Activated CD8-positive, alpha-beta T cell treated with anti-CD3 and anti-CD28 coated beads for 36 hours (primary cell): ENCODE results near the gene CCDC183. TPM values are rescaled to one million over a fixed set of nuclear protein-coding genes. Genes with fewer than 3 reads are reported as not detected.
A peak's percentile ranks its signal among the peaks of the same experiment; 100 is the strongest.
"Not testable (repeated sequence)": the region's sequence is repeated elsewhere in the genome, so short reads cannot be mapped to it uniquely, and the experiment has no call there.

Source experiments
- ATAC-seq: fragments of 200-7000 bp; cut with Tn5 transposase; one replicate; pipeline ENCODE4 v1.10.0; 2021; ENCODE audit warnings: mild to moderate bottlenecking, moderate library complexity
- CTCF ChIA-PET: fragments of 350-600 bp; sonication (Branson Sonifier 250); formaldehyde crosslinking; loops from one replicate; lab custom pipeline; 2021; ENCODE audit warnings: antibody characterized with exemption; lab: Charles Lee
- POLR2A ChIA-PET: fragments of 350-600 bp; sonication (Branson Sonifier 250); formaldehyde crosslinking; loops from one replicate; lab custom pipeline; 2021; ENCODE audit warnings: antibody characterized with exemption; lab: Charles Lee
- DNase-seq: peaks from one replicate; pipeline ENCODE4 v3.0.0-alpha.2; 2020
- H3K27ac Mint-ChIP-seq: one replicate; pipeline ENCODE4 v1.8.0; 2021; ENCODE audit warnings: mild to moderate bottlenecking, mixed read lengths
- H3K27me3 Mint-ChIP-seq: one replicate; pipeline ENCODE4 v1.8.0; 2021; ENCODE audit warnings: mixed read lengths
- H3K36me3 Mint-ChIP-seq: one replicate; pipeline ENCODE4 v1.8.0; 2021; ENCODE audit warnings: low read depth, mixed read lengths
- H3K4me1 Mint-ChIP-seq: one replicate; pipeline ENCODE4 v1.8.0; 2021; ENCODE audit warnings: low read depth, mixed read lengths
- H3K4me3 Mint-ChIP-seq: one replicate; pipeline ENCODE4 v1.8.0; 2021; ENCODE audit warnings: mild to moderate bottlenecking, moderate library complexity, mixed read lengths
- H3K9me3 Mint-ChIP-seq: one replicate; pipeline ENCODE4 v1.8.0; 2021; ENCODE audit warnings: mixed read lengths
- intact Hi-C: fragments of 100-400 bp; cut with micrococcal nuclease; formaldehyde crosslinking; loops from one replicate; pipeline ENCODE4 v1.10.0; 2022
- total RNA-seq, 2 experiments: library from RNA; stranded (reverse); gene quantifications; one replicate each; pipeline ENCODE4 v1.2.3, GENCODE V29; 2021
- TF ChIP-seq, protein P1 (sequence below): fragments of 200-600 bp; IDR thresholded peaks from one replicate; pipeline ENCODE4 v1.8.0; 2022; ENCODE audit warnings: antibody characterized with exemption, mild to moderate bottlenecking

Gene CCDC183
- total RNA-seq, 2 experiments from 2014 or later, result 0.20 to 0.34 TPM

DNA sequence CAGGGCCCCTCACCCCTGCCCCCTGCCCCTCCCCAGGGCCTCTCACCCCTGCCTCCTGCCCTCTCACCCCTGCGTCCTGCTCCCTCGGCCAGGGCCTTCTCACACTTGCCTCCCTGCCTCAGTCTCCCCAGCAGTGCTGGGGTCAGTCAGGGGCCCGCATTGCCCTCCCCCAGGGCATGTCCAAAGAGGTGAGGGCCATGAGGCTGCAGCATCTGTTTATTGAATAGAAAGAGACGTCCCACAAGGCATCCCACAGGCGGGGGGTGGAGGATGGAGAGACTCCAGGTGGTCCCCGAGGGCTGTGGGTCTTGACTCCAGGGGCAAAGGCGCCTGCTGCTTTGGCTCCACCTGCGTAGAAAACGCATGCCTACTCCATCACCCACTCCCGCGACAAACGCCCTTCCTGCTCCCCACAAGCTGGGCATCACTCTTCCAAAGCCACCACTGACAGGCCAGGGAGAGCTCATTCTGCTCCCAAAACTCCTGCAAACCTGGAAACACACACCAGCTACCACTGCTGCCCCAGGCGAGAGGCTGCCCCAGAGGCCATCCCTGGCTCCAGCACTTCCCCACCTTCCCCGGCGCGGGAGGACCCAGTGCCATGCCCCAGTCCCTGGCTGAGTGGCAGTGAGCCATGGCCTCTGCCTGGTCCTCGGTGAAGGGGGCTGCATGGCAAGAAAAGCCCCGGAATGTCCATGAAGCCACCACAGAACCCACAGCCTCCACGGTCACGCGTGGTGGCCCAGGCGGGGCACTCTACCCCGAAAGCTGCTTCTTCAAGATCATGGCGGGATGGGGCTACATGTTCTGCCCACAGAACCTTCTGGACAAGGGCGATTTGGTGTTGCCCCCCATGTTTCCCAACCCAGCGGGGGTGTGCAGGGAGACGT is 36.5 kb upstream of the CCDC183 start:
- CTCF ChIA-PET, result interaction anchor here (1.2 to 2.5 kb wide), 4 partner anchors 8 to 309 kb away, joined by 3 to 8 read pairs (median 5); no protein-coding TSS in a partner anchor
- H3K9me3 Mint-ChIP-seq, result peaks cover 9% of the 10 kb centered on the region
- TF ChIP-seq, protein P1, sequence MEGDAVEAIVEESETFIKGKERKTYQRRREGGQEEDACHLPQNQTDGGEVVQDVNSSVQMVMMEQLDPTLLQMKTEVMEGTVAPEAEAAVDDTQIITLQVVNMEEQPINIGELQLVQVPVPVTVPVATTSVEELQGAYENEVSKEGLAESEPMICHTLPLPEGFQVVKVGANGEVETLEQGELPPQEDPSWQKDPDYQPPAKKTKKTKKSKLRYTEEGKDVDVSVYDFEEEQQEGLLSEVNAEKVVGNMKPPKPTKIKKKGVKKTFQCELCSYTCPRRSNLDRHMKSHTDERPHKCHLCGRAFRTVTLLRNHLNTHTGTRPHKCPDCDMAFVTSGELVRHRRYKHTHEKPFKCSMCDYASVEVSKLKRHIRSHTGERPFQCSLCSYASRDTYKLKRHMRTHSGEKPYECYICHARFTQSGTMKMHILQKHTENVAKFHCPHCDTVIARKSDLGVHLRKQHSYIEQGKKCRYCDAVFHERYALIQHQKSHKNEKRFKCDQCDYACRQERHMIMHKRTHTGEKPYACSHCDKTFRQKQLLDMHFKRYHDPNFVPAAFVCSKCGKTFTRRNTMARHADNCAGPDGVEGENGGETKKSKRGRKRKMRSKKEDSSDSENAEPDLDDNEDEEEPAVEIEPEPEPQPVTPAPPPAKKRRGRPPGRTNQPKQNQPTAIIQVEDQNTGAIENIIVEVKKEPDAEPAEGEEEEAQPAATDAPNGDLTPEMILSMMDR, result no peak
- H3K4me1 Mint-ChIP-seq, result no peaks in the 10 kb centered on the region
- H3K27me3 Mint-ChIP-seq, result peaks cover 14% of the 10 kb centered on the region
- DNase-seq (no peak), ATAC-seq (no peak)
- H3K4me3 Mint-ChIP-seq, result no peak overlapping the region
- H3K36me3 Mint-ChIP-seq, result peaks cover 2% of the 10 kb centered on the region
- no peak overlapping the region for H3K27ac Mint-ChIP-seq
- POLR2A ChIA-PET, result no interaction called here
- intact Hi-C loops, result no loop called here

- TF ChIP-seq, protein P1, result no peak
- ChIA-PET CTCF (interaction anchor here (1.4 kb wide), 2 partner anchors 31 to 308 kb away, joined by 5 read pairs; no protein-coding TSS in a partner anchor), POLR2A (no interaction called here)
- H3K27ac Mint-ChIP-seq, result no peak overlapping the region
- no peak overlapping the region for H3K4me3 Mint-ChIP-seq
- ATAC-seq (no peak), DNase-seq (no peak)
- H3K9me3 Mint-ChIP-seq, result peaks cover 8% of the 10 kb centered on the region
- peaks cover 14% of the 10 kb centered on the region for H3K27me3 Mint-ChIP-seq
- H3K36me3 Mint-ChIP-seq, result peaks cover 2% of the 10 kb centered on the region
- intact Hi-C loops, result no loop called here
- H3K4me1 Mint-ChIP-seq, result no peaks in the 10 kb centered on the region
Observed at GRCh38 chr9:136760424-136760823, 35.7 kb upstream of the CCDC183 start.

DNA sequence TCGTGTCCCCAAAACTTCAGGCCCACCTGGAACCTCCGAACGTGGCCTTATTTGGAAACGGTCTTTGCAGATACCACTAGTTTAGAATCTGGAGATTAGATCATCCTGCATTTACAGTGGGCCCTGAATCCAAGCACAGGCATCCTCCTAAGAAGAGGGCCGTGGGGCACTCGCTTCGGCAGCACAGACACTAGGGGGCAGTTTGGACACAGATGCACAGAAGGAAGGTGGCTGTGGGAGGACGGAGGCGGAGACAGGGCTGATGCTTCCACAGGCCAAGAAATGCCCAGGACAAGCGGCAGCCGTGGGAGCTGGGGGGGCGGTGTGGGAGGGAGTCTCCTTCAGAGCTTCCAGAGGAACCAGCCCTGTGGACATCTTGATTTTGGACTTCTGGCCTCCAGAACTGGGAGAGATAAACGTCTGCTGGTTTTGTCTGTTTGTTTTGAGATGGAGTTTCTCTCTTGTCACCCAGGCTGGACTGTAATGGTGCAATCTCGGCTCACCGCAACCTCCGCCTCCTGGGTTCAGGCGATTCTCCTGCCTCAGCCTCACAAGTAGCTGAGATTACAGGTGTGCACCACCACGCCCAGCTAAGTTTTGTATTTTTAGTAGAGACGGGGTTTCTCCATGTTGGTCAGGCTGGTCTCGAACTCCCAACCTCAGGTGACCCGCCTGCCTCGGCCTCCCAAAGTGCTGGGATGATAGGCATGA is 35.1 kb upstream of the CCDC183 start:
- CTCF ChIA-PET, result interaction anchor here (1.2 to 1.9 kb wide), 5 partner anchors 10 to 307 kb away, joined by 3 to 8 read pairs (median 5); no protein-coding TSS in a partner anchor
- DNase-seq, result peak; percentile 55
- POLR2A ChIA-PET, intact Hi-C loops, H3K27ac Mint-ChIP-seq, H3K36me3 Mint-ChIP-seq, H3K4me3 Mint-ChIP-seq, H3K9me3 Mint-ChIP-seq, H3K4me1 Mint-ChIP-seq, ATAC-seq, H3K27me3 Mint-ChIP-seq: not testable (repeated sequence)

- intact Hi-C loops, result no loop called here
- Mint-ChIP-seq H3K4me1 (peaks cover 2% of the 10 kb centered on the region), H3K27ac (no peak overlapping the region), H3K36me3 (no peaks in the 10 kb centered on the region), H3K27me3 (peaks cover 7% of the 10 kb centered on the region), H3K4me3 (no peak overlapping the region), H3K9me3 (no peaks in the 10 kb centered on the region)
- TF ChIP-seq, protein P1, result no peak
- ATAC-seq (no peak), DNase-seq (no peak)
- POLR2A ChIA-PET, result no interaction called here
- CTCF ChIA-PET, result interaction anchor here (1.2 to 1.9 kb wide), 4 partner anchors 9 to 273 kb away, joined by 3 to 8 read pairs (median 4); no protein-coding TSS in a partner anchor
Observed at GRCh38 chr9:136761545-136761981, 34.6 kb upstream of the CCDC183 start.

DNA sequence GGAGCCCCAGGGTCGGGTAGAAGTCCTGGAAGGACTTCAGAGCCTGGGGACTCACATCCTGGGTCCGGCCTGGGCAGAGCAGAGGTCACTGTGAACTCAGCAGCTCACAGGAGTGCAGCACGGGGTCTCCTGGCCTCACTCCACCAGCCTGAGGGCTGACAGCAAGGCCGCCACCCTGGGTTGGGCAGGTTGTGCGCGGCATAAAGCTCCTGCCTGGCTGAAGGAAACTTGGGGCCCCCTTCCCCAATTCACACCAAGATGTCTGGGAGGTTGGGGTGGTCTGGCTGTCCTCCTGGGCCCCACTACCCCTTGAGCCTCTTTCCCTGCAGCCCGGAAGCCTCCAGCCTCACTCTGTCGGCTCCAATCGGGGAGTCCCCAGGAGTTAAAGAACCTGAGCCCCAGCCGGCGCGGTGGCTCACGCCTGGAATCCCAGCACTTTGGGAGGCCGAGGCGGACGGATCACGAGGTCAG is 33.9 kb upstream of the CCDC183 start:
- Mint-ChIP-seq H3K4me1 (peaks cover 9% of the 10 kb centered on the region), H3K36me3 (no peaks in the 10 kb centered on the region), H3K27ac (no peak overlapping the region), H3K9me3 (no peaks in the 10 kb centered on the region), H3K27me3 (peaks cover 7% of the 10 kb centered on the region), H3K4me3 (no peak overlapping the region)
- intact Hi-C loops, result no loop called here
- TF ChIP-seq, protein P1, result no peak
- DNase-seq, result no peak
- ATAC-seq, result no peak
- POLR2A ChIA-PET, result no interaction called here
- CTCF ChIA-PET, result interaction anchor here (1.5 to 1.9 kb wide), 2 partner anchors 9 to 26 kb away, joined by 3 to 8 read pairs; no protein-coding TSS in a partner anchor
